Stimulated activated CD4-positive, alpha-beta T cell treated with anti-CD3 and anti-CD28 coated beads, TNF-alpha, amount 100 ng/mL, for 48 hours (primary cell): Measurements from ENCODE around the gene ARID1B.
A peak's percentile ranks its signal among the peaks of the same experiment; 100 is the strongest.

Experiments used
- DNase-seq, 3 donors: peaks; one replicate each; pipeline ENCODE4 v3.0.0-alpha.2; 2020; ENCODE audit warnings: low read depth in 3 of 3

ARID1B gene

GRCh38 chr6:157097255-157097955 is 320.2 kb downstream of the ARID1B start:
- no peak for DNase-seq

GRCh38 chr6:157098999-157099398 is 321.8 kb downstream of the ARID1B start:
- no peak for DNase-seq

- DNase-seq = peak in 2 of 3 donors; percentile 22 to 47
These were observed 322.9 kb downstream of the ARID1B start for GRCh38 chr6:157099912-157100593.

- no peak for DNase-seq
These were observed 324.0 kb downstream of the ARID1B start for GRCh38 chr6:157101166-157101565.

- no peak for DNase-seq
These were observed 327.6 kb downstream of the ARID1B start for GRCh38 chr6:157104803-157105202.

GRCh38 chr6:157106487-157106886 is 329.3 kb downstream of the ARID1B start:
- DNase-seq = no peak

GRCh38 chr6:157107571-157107914 is 330.4 kb downstream of the ARID1B start:
- no peak for DNase-seq

GRCh38 chr6:157107915-157108651 is 330.9 kb downstream of the ARID1B start:
- DNase-seq = no peak

- no peak for DNase-seq
These were observed 331.7 kb downstream of the ARID1B start for GRCh38 chr6:157108923-157109322.

- no peak for DNase-seq
These were observed 333.4 kb downstream of the ARID1B start for GRCh38 chr6:157110607-157111006.

GRCh38 chr6:157113389-157113788 is 336.2 kb downstream of the ARID1B start:
- no peak for DNase-seq

- DNase-seq = no peak
These were observed 339.2 kb downstream of the ARID1B start for GRCh38 chr6:157116426-157116825.

- no peak for DNase-seq
These were observed 340.4 kb downstream of the ARID1B start for GRCh38 chr6:157117431-157118095.

GRCh38 chr6:157119502-157120027 is 342.4 kb downstream of the ARID1B start:
- no peak for DNase-seq

GRCh38 chr6:157120534-157121232 is 343.5 kb downstream of the ARID1B start:
- no peak for DNase-seq

- no peak for DNase-seq
These were observed 344.7 kb downstream of the ARID1B start for GRCh38 chr6:157121897-157122296.

- DNase-seq = no peak
These were observed 346.1 kb downstream of the ARID1B start for GRCh38 chr6:157123234-157123633.

GRCh38 chr6:157124485-157125254 is 347.5 kb downstream of the ARID1B start:
- no peak for DNase-seq

- DNase-seq = no peak
These were observed 348.4 kb downstream of the ARID1B start for GRCh38 chr6:157125531-157125930.
